Mesothelial cell of epicardium (in vitro differentiated cells): Measurements from ENCODE around the gene HIGD1A. TPM values are rescaled to one million over a fixed set of nuclear protein-coding genes. Genes with fewer than 3 reads are reported as not detected.

Experiments
- DNase-seq, 2 experiments: peaks; one replicate each; pipeline ENCODE4 v3.0.0; 2021; ENCODE audit warnings: low spot score in 2 of 2; ENCODE audit not compliant: unreplicated experiment in 2 of 2
- H3K27ac Mint-ChIP-seq: 2 replicates; pipeline ENCODE4 v1.8.0; 2021; ENCODE audit warnings: mixed read lengths
- H3K27me3 Mint-ChIP-seq: 2 replicates; pipeline ENCODE4 v1.8.0; 2021; ENCODE audit warnings: low read depth, mixed read lengths
- H3K36me3 Mint-ChIP-seq: 2 replicates; pipeline ENCODE4 v1.8.0; 2021; ENCODE audit warnings: mixed read lengths
- H3K4me1 Mint-ChIP-seq: 2 replicates; pipeline ENCODE4 v1.8.0; 2021; ENCODE audit warnings: mixed read lengths
- H3K4me3 Mint-ChIP-seq: 2 replicates; pipeline ENCODE4 v1.8.0; 2021; ENCODE audit warnings: mild to moderate bottlenecking, moderate library complexity, mixed read lengths
- H3K9me3 Mint-ChIP-seq: 2 replicates; pipeline ENCODE4 v1.8.0; 2021; ENCODE audit warnings: mixed read lengths
- CTCF ChIP-seq: fragments of 200-600 bp; sonication (generic); IDR thresholded peaks from one replicate; pipeline ENCODE4 v1.5.0; 2021; ENCODE audit warnings: antibody characterized with exemption; ENCODE audit not compliant: unreplicated experiment
- total RNA-seq: library from RNA; stranded (reverse); gene quantifications from 3 replicates; pipeline ENCODE4 v1.2.1, GENCODE V29; 2021

HIGD1A gene
- total RNA-seq, 1 donor from 2014 or later = 63.9 TPM

GRCh38 chr3:42780892-42781700 lies 23.2 kb downstream of the HIGD1A start:
- H3K36me3 Mint-ChIP-seq = peaks cover 10% of the 10 kb centered on the region
- no peaks in the 10 kb centered on the region for H3K4me1 Mint-ChIP-seq
- H3K4me3 Mint-ChIP-seq = no peak overlapping the region
- H3K27me3 Mint-ChIP-seq = no peaks in the 10 kb centered on the region
- H3K27ac Mint-ChIP-seq = no peak overlapping the region
- no peaks in the 10 kb centered on the region for H3K9me3 Mint-ChIP-seq
- TF ChIP-seq CTCF = peak; percentile 79
- no peak for DNase-seq

- TF ChIP-seq CTCF = no peak
- Mint-ChIP-seq H3K27ac (no peak overlapping the region), H3K4me1 (no peaks in the 10 kb centered on the region), H3K36me3 (peaks cover 8% of the 10 kb centered on the region), H3K4me3 (no peak overlapping the region), H3K27me3 (no peaks in the 10 kb centered on the region), H3K9me3 (no peaks in the 10 kb centered on the region)
- no peak for DNase-seq
Observed at GRCh38 chr3:42780398-42780797, 23.9 kb downstream of the HIGD1A start.

DNA sequence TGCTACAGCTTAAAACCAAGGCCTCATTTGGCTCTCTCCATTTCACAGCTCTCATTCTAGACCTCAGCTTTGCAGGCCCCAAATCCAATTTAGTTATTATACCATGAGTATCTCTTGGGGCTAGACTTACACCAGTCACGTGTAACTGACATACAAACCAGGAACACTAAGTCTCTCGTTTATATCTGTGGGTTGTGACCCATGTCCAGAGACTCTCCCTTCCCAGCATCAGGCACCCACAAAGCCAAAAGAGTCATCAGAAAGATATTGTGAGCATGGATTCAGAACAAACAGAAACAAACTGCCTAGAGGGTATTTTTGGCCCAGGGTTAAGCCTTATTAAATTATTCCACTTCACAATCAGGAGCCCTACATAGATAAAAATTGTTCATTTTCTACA lies 25.6 kb downstream of the HIGD1A start:
- H3K9me3 Mint-ChIP-seq = no peaks in the 10 kb centered on the region
- no peak for TF ChIP-seq CTCF
- H3K36me3 Mint-ChIP-seq = peaks cover 8% of the 10 kb centered on the region
- H3K27ac Mint-ChIP-seq = no peak overlapping the region
- DNase-seq = no peak
- no peak overlapping the region for H3K4me3 Mint-ChIP-seq
- no peaks in the 10 kb centered on the region for H3K4me1 Mint-ChIP-seq
- no peaks in the 10 kb centered on the region for H3K27me3 Mint-ChIP-seq

DNA sequence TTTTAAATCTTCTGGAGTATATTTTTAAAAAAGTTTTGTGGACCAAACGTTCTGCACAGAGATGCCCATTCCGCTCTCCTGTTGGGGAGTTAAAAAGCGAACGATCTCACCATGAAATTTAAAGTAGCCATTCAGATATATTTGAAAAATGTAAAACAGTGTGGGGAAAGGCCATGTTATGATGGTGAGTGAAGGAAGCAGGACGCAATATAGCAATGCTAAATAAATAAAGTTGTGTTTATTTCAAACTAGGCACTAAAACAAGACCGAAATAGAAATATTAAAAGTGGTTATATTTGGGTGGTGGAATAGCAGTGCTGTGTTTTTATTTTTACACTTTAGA lies 30.9 kb downstream of the HIGD1A start:
- TF ChIP-seq CTCF = no peak
- peaks cover 15% of the 10 kb centered on the region for H3K27me3 Mint-ChIP-seq
- no peaks in the 10 kb centered on the region for H3K9me3 Mint-ChIP-seq
- peak overlapping the region; percentile 58 for H3K27ac Mint-ChIP-seq
- peaks cover 7% of the 10 kb centered on the region for H3K4me1 Mint-ChIP-seq
- no peak for DNase-seq
- H3K4me3 Mint-ChIP-seq = peak overlapping the region; percentile 74
- H3K36me3 Mint-ChIP-seq = no peaks in the 10 kb centered on the region

DNA sequence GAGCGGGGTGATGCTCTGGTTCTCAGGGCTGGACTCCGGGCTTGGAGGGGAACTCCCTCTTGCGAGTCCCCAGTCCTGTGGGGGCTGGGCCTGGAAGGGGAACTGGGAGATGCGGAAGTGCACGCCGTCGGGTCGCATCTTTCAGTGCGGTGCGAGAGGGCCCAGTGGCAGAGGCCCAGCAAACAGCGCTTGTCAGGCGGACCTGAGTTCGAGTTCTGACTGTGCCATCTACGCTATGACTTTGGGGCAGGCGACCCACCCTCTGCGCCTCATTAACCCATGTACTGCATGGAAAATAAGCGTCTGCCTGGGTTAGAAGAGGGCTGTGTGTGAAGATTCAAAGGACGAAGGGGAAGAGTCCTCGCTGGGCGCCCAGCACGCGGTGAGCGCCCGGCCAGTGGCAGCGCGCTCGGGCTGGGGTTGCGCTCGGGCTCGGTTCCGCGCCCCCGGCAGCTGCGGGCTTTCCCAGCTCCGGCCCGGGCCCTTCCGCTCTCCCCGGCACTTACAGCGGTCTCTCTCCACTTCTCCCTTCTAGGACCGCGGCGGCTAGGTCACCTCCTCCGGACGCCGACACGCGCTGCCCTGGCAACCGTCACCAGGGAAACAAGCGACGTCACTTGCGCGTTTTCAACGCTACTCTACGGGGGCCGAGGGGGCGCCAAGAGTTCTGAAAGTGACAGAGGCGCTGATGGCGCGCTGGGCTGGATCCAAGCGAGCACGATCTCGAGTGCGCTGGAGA lies 31.5 kb downstream of the HIGD1A start, which contains the start of gene CCDC13:
CCDC13 (minus strand) TSS at position 584 of the 739 bp plus-strand sequence. CDS start 14,908 bp downstream, outside the sequence.
- H3K36me3 Mint-ChIP-seq = no peaks in the 10 kb centered on the region
- peaks cover 15% of the 10 kb centered on the region for H3K27me3 Mint-ChIP-seq
- no peak for TF ChIP-seq CTCF
- no peaks in the 10 kb centered on the region for H3K9me3 Mint-ChIP-seq
- H3K27ac Mint-ChIP-seq = peak within 1 kb of the TSS; percentile 58
- peaks cover 7% of the 10 kb centered on the region for H3K4me1 Mint-ChIP-seq
- peak within 1 kb of the TSS; percentile 74 for H3K4me3 Mint-ChIP-seq
- DNase-seq = peak; percentile 72 to 86
